Heart left ventricle (tissue), 13 donors: Measurements from ENCODE around the gene CCDC69.

Experiments
- POLR2A ChIP-seq, 2 donors: fragments of 450-650 bp; IDR thresholded peaks; one replicate each; pipeline ENCODE4 v1.6.1; 2017; ENCODE audit warnings: antibody characterized with exemption in 2 of 2, mild to moderate bottlenecking in 2 of 2, moderate library complexity in 2 of 2
- TF ChIP-seq, protein P1 (sequence below), 12 donors: fragments of 200-600 bp; sonication (generic) in 4 of 12; IDR thresholded peaks; one replicate each; pipeline versions ENCODE4 v1.5.0 to v1.8.0; 2018 to 2022; ENCODE audit warnings: antibody characterized with exemption in 12 of 12, mild to moderate bottlenecking in 5 of 12
- donor health status: ischemic (EF 13 %, LVEDD 7.1; RV severe dilation, severe dysfunction).
- donor health status: DM: no; HTN: yes; CAD: no.
- donor health status: DM: no; HTN: no; CAD: no.
- donor health status: ischemic (EF 25% LVEDD 6.9; RV normal size, moderate dysfunction).
- donor health status: ischemic (EF 25% LVEDD 5.7; RV mildly dilated, moderate dysfunction).
- donor health status: ischemic (EF 35%, LVEDD 5.7; RV mildly dilated, moderate dysfunction).
- donor health status: nonischemic (EF 11% LVEDD 7.7; RV severe dilation, severe dysfunction).
- donor health status: DM: yes; HTN: yes; CAD: no.
- donor health status: PGD.
- donor health status: ischemic (EF 29% LVEDD 5.4; RV normal size, mild dysfunction).
- donor health status: nonischemic (EF 23%, LVEDD 6.1; RV moderate dilation, normal function).

DNA sequence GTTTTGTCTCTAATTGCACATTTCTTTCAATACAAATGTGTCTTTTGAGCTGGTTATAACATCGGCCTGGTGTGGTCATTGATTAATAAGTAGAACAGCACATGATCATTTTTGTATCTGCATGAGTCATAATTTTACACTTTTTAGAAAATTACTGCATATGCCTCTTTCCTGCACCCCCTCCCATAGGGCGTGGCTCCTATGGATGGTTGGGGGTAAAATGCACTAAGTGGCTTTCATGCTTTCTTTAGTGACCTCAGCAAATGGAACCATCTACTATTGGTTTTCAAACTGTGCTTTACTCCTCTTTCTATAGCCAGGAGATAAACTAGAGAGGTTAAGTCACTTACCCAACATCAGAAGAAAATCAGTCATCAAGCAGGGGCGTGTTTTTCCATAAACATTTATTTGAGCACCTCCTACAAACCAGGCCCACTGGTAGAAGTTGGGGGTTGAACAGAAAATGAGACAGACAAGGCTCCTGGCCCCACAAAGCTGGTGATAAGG lies 70.1 kb downstream of the CCDC69 start:
- TF ChIP-seq, protein P1, sequence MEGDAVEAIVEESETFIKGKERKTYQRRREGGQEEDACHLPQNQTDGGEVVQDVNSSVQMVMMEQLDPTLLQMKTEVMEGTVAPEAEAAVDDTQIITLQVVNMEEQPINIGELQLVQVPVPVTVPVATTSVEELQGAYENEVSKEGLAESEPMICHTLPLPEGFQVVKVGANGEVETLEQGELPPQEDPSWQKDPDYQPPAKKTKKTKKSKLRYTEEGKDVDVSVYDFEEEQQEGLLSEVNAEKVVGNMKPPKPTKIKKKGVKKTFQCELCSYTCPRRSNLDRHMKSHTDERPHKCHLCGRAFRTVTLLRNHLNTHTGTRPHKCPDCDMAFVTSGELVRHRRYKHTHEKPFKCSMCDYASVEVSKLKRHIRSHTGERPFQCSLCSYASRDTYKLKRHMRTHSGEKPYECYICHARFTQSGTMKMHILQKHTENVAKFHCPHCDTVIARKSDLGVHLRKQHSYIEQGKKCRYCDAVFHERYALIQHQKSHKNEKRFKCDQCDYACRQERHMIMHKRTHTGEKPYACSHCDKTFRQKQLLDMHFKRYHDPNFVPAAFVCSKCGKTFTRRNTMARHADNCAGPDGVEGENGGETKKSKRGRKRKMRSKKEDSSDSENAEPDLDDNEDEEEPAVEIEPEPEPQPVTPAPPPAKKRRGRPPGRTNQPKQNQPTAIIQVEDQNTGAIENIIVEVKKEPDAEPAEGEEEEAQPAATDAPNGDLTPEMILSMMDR (IDR thresholded peaks at IDR 0.05) = no peak
- TF ChIP-seq POLR2A (IDR thresholded peaks at IDR 0.05) = no peak
